22Rv1 (cell line): Measurements from ENCODE around the gene TAF1C.
A peak's percentile ranks its signal among the peaks of the same experiment; 100 is the strongest.

ENCODE experiments used
- H3K27ac ChIP-seq: fragments of 450-650 bp; 2 replicates; pipeline ENCODE4 v1.5.1; 2017
- ZFX ChIP-seq: fragments of 450-650 bp; IDR thresholded peaks from 2 replicates; pipeline ENCODE4 v1.6.1; 2017; ENCODE audit warnings: antibody characterized with exemption, borderline replicate concordance
- TF ChIP-seq, protein P1 (sequence below): fragments of 450-650 bp; IDR thresholded peaks from 2 replicates; pipeline ENCODE4 v1.5.1; 2017; ENCODE audit warnings: mild to moderate bottlenecking

The TAF1C gene, protein sequence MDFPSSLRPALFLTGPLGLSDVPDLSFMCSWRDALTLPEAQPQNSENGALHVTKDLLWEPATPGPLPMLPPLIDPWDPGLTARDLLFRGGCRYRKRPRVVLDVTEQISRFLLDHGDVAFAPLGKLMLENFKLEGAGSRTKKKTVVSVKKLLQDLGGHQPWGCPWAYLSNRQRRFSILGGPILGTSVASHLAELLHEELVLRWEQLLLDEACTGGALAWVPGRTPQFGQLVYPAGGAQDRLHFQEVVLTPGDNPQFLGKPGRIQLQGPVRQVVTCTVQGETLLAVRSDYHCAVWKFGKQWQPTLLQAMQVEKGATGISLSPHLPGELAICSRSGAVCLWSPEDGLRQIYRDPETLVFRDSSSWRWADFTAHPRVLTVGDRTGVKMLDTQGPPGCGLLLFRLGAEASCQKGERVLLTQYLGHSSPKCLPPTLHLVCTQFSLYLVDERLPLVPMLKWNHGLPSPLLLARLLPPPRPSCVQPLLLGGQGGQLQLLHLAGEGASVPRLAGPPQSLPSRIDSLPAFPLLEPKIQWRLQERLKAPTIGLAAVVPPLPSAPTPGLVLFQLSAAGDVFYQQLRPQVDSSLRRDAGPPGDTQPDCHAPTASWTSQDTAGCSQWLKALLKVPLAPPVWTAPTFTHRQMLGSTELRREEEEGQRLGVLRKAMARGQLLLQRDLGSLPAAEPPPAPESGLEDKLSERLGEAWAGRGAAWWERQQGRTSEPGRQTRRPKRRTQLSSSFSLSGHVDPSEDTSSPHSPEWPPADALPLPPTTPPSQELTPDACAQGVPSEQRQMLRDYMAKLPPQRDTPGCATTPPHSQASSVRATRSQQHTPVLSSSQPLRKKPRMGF

DNA sequence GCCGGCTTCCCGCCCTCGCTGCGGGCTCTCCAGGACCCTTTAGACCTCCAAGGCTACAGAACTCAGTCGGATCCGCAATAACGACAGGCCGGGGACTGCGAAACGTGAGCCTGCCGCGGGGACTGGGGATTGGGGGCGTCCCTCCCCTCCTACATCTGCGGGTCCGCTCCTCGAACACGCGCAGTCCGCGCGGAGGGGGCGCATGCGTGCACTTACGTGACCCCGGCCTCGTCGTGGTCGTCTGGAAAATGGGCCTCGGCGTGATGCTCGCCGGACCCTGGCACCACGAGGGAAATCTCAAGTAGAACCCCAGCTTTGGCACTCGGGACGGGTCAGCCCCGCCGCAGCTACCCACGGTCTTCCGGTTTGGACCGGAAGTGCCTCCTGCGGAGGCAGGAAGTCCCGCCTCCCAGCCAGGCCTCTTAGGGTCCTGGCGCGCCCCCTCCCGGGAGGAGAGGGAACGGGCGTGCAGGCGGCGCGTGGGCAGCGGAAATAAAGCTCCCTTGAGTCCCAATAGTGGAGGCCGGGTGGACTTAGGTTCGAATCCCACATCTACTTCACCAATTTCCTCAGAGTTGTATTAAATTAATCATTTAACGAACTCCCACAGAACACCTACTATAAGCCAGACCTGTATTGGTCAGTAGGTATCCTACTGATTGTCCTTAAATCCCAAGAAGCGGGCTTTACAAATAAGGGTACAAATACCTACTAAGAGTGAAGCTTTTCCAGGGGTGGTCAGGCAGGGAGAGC lies at the start of gene TAF1C:
TSS of gene TAF1C (minus strand) at position 373 of the 753 bp plus-strand sequence. CDS start 2,069 bp downstream, outside the sequence.
- no peak for TF ChIP-seq ZFX
- TF ChIP-seq, protein P1, sequence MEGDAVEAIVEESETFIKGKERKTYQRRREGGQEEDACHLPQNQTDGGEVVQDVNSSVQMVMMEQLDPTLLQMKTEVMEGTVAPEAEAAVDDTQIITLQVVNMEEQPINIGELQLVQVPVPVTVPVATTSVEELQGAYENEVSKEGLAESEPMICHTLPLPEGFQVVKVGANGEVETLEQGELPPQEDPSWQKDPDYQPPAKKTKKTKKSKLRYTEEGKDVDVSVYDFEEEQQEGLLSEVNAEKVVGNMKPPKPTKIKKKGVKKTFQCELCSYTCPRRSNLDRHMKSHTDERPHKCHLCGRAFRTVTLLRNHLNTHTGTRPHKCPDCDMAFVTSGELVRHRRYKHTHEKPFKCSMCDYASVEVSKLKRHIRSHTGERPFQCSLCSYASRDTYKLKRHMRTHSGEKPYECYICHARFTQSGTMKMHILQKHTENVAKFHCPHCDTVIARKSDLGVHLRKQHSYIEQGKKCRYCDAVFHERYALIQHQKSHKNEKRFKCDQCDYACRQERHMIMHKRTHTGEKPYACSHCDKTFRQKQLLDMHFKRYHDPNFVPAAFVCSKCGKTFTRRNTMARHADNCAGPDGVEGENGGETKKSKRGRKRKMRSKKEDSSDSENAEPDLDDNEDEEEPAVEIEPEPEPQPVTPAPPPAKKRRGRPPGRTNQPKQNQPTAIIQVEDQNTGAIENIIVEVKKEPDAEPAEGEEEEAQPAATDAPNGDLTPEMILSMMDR = peak; percentile 97
- 0 out of 2 replicates have a peak within 1 kb of the TSS, but pooled peaks have one; percentile 30 for H3K27ac ChIP-seq

DNA sequence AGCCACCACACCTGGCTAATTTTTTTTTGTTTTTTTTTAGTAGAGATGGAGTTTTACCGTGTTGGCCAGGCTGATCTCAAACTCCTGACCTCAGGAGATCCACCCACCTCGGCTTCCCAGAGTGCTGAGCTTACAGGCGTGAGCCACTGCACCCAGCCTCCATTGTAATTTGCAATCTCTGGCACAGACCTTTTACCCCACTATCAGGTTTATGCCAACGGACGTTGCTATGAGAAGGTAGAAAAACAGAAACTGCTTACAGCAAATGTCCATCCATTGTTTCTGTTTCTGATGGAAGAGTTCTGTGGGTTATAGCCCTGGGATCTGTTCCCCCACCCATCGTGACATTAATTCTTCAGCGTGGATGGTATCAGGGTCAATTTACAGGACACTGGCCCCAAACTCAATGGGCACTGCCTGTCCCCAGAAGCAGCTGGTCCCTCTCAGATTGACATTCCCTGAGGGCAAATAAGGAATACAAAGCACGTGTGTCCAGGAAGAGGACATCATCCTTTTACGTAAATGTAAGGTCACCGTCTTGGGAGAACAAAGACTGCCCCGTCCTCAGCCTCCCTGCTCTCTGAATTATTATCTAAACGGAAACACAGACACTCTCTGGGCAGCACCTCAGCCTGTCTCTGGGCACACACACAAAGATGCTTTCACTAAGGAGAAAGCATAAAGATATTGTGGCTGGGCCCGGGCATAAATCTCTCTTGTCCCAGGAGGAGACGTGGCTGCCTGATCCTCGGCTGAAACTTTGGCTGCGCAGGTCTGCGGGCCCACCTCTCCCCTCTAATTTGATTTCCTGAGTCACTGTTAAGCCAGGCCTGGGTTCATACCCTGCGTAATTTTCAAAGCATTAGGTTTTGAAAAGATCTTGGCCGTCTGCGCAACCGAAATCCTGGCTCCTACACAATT lies 47.7 kb upstream of the TAF1C start:
- TF ChIP-seq ZFX = no peak
- TF ChIP-seq, protein P1 = no peak
- H3K27ac ChIP-seq = no peak overlapping the region

DNA sequence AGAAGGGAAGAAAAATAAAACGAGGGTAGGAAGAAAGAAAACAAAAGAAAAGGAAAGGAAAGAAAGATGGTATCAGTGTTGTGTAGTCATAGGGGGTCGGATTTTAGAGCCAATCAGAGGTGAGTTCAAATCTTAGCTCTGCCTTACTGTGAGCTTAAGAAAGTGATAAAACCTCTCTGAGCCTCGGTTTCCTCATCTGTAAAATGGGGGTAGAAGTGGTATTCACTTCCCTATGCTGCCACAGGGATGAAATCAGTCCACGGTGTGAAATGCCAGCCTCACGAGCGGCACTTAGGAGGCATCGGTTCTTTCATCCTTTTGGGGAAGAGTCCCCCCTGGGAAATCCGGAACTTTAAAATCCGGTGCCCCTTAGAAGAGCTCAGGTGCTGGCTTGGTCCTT lies 46.9 kb upstream of the TAF1C start:
- TF ChIP-seq, protein P1 = no peak
- TF ChIP-seq ZFX = no peak
- H3K27ac ChIP-seq = no peak overlapping the region

- no peak for TF ChIP-seq ZFX
- TF ChIP-seq, protein P1 = no peak
- no peak overlapping the region for H3K27ac ChIP-seq
Measured at GRCh38 chr16:84232969-84233368, 46.1 kb upstream of the TAF1C start.

DNA sequence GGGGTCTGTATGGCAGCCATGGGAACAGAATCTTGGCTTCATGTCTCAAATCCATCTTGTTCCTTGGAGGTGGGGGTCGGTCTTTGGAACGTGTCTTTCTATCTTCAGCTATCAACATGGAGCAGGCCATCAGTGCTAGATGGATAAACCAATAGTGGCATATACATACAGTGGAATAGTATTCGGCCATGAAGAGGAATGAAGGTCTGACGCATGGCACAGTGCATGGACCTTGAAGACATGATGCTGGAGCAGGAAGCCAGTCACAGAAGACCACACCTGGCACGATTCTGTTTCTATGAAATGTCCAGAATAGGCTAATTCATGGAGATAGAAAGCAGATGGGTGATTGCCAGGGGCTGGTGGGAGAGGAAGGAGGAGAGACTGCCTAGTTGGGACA lies 45.2 kb upstream of the TAF1C start:
- TF ChIP-seq, protein P1 = no peak
- no peak for TF ChIP-seq ZFX
- no peak overlapping the region for H3K27ac ChIP-seq

DNA sequence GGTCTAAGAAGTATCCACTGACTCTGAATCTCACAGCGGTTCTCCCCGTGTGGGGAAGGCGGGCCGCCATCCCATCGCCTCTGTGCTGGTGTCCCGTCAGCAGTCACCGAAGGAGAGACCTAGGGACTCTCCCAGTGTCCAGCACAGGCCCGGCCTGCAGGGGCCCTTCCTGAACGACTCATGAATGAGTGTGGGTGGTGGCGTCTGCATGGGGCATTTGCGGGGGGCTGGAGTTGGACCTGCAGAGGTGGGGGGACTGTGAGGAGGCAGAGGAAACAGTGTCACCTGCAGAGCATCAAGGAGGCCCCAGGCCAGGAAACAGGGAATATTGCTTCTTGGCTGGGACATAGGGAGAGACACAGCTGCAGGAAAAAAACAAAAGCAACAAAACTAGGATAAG lies 42.6 kb upstream of the TAF1C start:
- no peak overlapping the region for H3K27ac ChIP-seq
- TF ChIP-seq, protein P1 = no peak
- TF ChIP-seq ZFX = no peak
